CD4-positive, alpha-beta memory T cell (primary cell): ENCODE measurements around the gene DCAF15. TPM values are rescaled to one million over a fixed set of nuclear protein-coding genes. Genes with fewer than 3 reads are reported as not detected.
"Not testable (repeated sequence)": the region's sequence is repeated elsewhere in the genome, so short reads cannot be mapped to it uniquely, and the experiment has no call there.

Source experiments
- CTCF ChIA-PET: fragments of 350-600 bp; sonication (Branson Sonifier 250); formaldehyde crosslinking; loops from one replicate; lab custom pipeline; 2021; ENCODE audit warnings: inconsistent platforms; ENCODE audit not compliant: partially characterized antibody; lab: Charles Lee
- POLR2A ChIA-PET: fragments of 350-600 bp; sonication (Branson Sonifier 250); formaldehyde crosslinking; loops from one replicate; lab custom pipeline; 2021; ENCODE audit not compliant: partially characterized antibody; lab: Charles Lee
- DNase-seq, 5 donors: peaks; one replicate each; pipeline versions ENCODE4 v3.0.0 to v3.0.0-alpha.2; 2020 to 2022; ENCODE audit warnings: mixed read lengths in 1 of 5
- H3K27ac ChIP-seq: one replicate; pipeline ENCODE4 v1.7.0; 2013; ENCODE audit warnings: low read depth, low read length
- H3K27me3 ChIP-seq: 2 replicates; pipeline ENCODE4 v1.7.0; 2013; ENCODE audit warnings: mild to moderate bottlenecking, low read length, moderate library complexity; ENCODE audit not compliant: insufficient read depth
- H3K36me3 ChIP-seq: 2 replicates; pipeline ENCODE4 v1.7.0; 2013; ENCODE audit warnings: mild to moderate bottlenecking, low read length, moderate library complexity; ENCODE audit not compliant: insufficient read depth
- H3K4me1 ChIP-seq: 2 replicates; pipeline ENCODE4 v1.7.0; 2013; ENCODE audit warnings: mild to moderate bottlenecking, low read length, moderate library complexity; ENCODE audit not compliant: insufficient read depth
- H3K4me3 ChIP-seq, 2 donors: one replicate each; pipeline ENCODE4 v1.7.0; 2013; ENCODE audit warnings: low read length in 2 of 2, mild to moderate bottlenecking in 1 of 2
- H3K9me3 ChIP-seq, 2 donors: one replicate each; pipeline ENCODE4 v1.7.0; 2013; ENCODE audit warnings: low read length in 2 of 2, control low read depth in 1 of 2; ENCODE audit not compliant: control insufficient read depth in 1 of 2
- H3K27ac Mint-ChIP-seq, 7 donors: one replicate each; pipeline ENCODE4 v1.8.0; 2020 to 2021; ENCODE audit warnings: mixed read lengths in 7 of 7, mild to moderate bottlenecking in 6 of 7, inconsistent platforms in 3 of 7, moderate library complexity in 3 of 7
- H3K27me3 Mint-ChIP-seq, 2 donors: one replicate each; pipeline ENCODE4 v1.8.0; 2020 to 2021; ENCODE audit warnings: mixed read lengths in 2 of 2
- H3K36me3 Mint-ChIP-seq, 2 donors: one replicate each; pipeline ENCODE4 v1.8.0; 2020 to 2021; ENCODE audit warnings: mixed read lengths in 2 of 2, inconsistent platforms in 1 of 2, mild to moderate bottlenecking in 1 of 2
- H3K4me1 Mint-ChIP-seq, 4 donors: one replicate each; pipeline ENCODE4 v1.8.0; 2020 to 2021; ENCODE audit warnings: mixed read lengths in 4 of 4, mild to moderate bottlenecking in 1 of 4
- H3K4me3 Mint-ChIP-seq, 8 donors: one replicate each; pipeline ENCODE4 v1.8.0; 2020 to 2021; ENCODE audit warnings: mixed read lengths in 8 of 8, mild to moderate bottlenecking in 7 of 8, moderate library complexity in 6 of 8, inconsistent platforms in 3 of 8
- H3K9me3 Mint-ChIP-seq, 8 donors: one replicate each; pipeline ENCODE4 v1.8.0; 2020 to 2021; ENCODE audit warnings: mixed read lengths in 8 of 8, mild to moderate bottlenecking in 5 of 8, inconsistent platforms in 3 of 8, moderate library complexity in 1 of 8
- intact Hi-C: fragments of 100-400 bp; cut with micrococcal nuclease; formaldehyde crosslinking; loops from one replicate; pipeline ENCODE4 v1.15.1; 2023
- polyA plus RNA-seq, 2 donors: library from polyadenylated mRNA; unstranded; fragments of 300-500 nt; fragmentation: Illumina TruSeq; gene quantifications; one replicate each; pipeline ENCODE4 v1.2.3, GENCODE V29; 2021
- total RNA-seq, 2 experiments: library from RNA; stranded (reverse); gene quantifications; one replicate each; pipeline ENCODE4 v1.2.3, GENCODE V29; 2021

The DCAF15 gene
- total and polyA plus RNA-seq, 4 experiments from 2014 or later: 4.9 to 96.7 (median 50.0) TPM

DNA sequence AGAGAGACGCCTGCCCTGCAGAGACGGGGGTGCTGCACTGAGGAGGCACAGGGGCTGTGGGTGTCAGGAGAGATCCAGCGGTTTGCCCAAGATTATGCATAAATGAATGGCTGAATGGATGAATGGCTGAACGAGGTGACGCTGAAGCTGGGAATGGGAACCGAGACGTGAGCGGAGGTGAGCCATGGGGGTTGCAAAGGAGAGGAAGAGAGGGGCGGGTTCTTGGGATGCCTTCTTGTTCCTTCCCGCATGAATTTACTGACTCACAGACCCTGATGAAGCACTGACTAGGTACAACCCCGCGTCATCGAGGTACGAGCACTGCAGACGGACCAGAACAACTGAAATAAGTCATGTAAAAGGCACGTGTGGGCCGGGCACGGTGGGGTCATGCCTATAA is 16.7 kb downstream of the DCAF15 start:
- H3K4me3 Mint-ChIP-seq: peak overlapping the region in 1 of 8 donors; percentile 3
- H3K9me3 Mint-ChIP-seq: peaks cover 0 to 2% (median 0%) of the 10 kb centered on the region in 8 donors
- intact Hi-C loops: no loop called here

DNA sequence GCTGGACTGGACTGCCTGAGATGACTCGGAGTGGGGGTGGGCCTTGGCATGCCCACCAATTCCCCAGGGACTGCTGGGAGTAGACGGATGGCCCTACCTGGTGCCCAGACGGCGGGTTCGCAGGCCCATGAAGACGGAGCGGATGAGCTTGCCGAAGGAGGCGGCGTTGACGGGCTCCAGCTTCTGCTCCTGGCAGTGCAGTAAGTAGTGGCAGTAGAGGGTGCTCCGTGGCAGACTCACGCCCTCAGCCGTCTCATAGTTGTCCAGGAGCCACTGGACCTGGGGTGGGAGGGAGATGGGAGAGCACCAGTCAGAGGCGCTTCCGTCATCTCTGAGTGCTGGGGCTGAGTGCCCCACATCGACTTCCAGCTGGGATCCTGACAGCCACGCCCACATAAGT is 17.6 kb downstream of the DCAF15 start:
- H3K9me3 Mint-ChIP-seq: peaks cover 0 to 2% (median 0%) of the 10 kb centered on the region in 8 donors
- DNase-seq: no peak
- Histone ChIP-seq H3K27ac (no peak overlapping the region), H3K4me1 (peaks cover 7% of the 10 kb centered on the region), H3K4me3 (no peak overlapping the region), H3K9me3 (no peaks in the 10 kb centered on the region), H3K27me3 (no peaks in the 10 kb centered on the region), H3K36me3 (peaks cover 8% of the 10 kb centered on the region)
- H3K27me3 Mint-ChIP-seq: no peaks in the 10 kb centered on the region
- peaks cover 6 to 9% (median 8%) of the 10 kb centered on the region in 4 donors for H3K4me1 Mint-ChIP-seq
- ChIA-PET CTCF (no interaction called here), POLR2A (interaction anchor here (0.7 to 1.4 kb wide), 4 partner anchors 8 to 62 kb away, joined by 3 to 5 read pairs (median 4); partner anchors contain the start of genes DCAF15, IL27RA and RFX1)
- H3K4me3 Mint-ChIP-seq: no peak overlapping the region
- no peak overlapping the region for H3K27ac Mint-ChIP-seq
- intact Hi-C loops: no loop called here
- H3K36me3 Mint-ChIP-seq: peaks cover 13 to 38% of the 10 kb centered on the region in 2 donors

More for the DNA sequence above, 16.7 kb downstream of the DCAF15 start:
- peaks cover 12 to 41% of the 10 kb centered on the region in 2 donors for H3K36me3 Mint-ChIP-seq
- Histone ChIP-seq H3K27ac (no peak overlapping the region), H3K9me3 (no peaks in the 10 kb centered on the region), H3K4me1 (peaks cover 3% of the 10 kb centered on the region), H3K4me3 (no peak overlapping the region), H3K27me3 (no peaks in the 10 kb centered on the region), H3K36me3 (peaks cover 8% of the 10 kb centered on the region)
- ChIA-PET POLR2A (interaction anchor here (1.2 kb wide), 1 partner anchor 17 kb away, joined by 3 read pairs; the partner anchor contains the start of gene DCAF15), CTCF (no interaction called here)
- no peak for DNase-seq
- peak overlapping the region in 1 of 7 donors; percentile 50 for H3K27ac Mint-ChIP-seq
- H3K4me1 Mint-ChIP-seq: peaks cover 1 to 3% (median 2%) of the 10 kb centered on the region in 4 donors
- no peaks in the 10 kb centered on the region for H3K27me3 Mint-ChIP-seq

DNA sequence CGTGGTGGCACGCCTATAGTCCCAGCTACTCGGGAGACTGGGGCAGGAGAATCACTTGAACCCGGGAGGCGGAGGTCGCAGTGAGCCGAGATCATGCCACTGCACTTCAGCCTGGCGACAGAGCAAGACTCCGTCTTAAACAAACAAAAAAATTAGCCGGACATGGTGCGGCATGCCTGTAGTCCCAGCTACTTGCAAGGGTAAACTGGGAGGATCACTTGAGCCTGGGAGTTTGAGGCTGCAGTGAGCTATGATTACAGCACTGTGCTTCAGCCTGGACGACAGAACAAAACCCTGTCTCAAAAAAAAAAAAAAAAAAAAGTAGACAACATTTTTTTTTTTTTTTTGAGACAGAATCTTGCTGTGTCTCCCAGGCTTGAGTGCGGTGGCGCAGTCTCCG is 19.6 kb downstream of the DCAF15 start:
- ChIA-PET POLR2A (interaction anchor here (1.2 kb wide), 1 partner anchor 60 kb away, joined by 3 read pairs; the partner anchor contains the start of gene IL27RA), CTCF (interaction anchor here (0.7 to 1.3 kb wide), 2 partner anchors 76 to 566 kb away, joined by 3 to 4 read pairs; no protein-coding TSS in a partner anchor)
- H3K27me3 ChIP-seq, H3K27me3 Mint-ChIP-seq, H3K9me3 ChIP-seq, H3K36me3 ChIP-seq, H3K4me1 ChIP-seq, H3K4me3 Mint-ChIP-seq, H3K27ac Mint-ChIP-seq, intact Hi-C loops, H3K9me3 Mint-ChIP-seq, H3K27ac ChIP-seq, DNase-seq, H3K4me3 ChIP-seq: not testable (repeated sequence)
- Mint-ChIP-seq H3K4me1 (peaks cover 6 to 20% (median 12%) of the 10 kb centered on the region in 4 donors), H3K36me3 (peaks cover 15 to 47% of the 10 kb centered on the region in 2 donors)

DNA sequence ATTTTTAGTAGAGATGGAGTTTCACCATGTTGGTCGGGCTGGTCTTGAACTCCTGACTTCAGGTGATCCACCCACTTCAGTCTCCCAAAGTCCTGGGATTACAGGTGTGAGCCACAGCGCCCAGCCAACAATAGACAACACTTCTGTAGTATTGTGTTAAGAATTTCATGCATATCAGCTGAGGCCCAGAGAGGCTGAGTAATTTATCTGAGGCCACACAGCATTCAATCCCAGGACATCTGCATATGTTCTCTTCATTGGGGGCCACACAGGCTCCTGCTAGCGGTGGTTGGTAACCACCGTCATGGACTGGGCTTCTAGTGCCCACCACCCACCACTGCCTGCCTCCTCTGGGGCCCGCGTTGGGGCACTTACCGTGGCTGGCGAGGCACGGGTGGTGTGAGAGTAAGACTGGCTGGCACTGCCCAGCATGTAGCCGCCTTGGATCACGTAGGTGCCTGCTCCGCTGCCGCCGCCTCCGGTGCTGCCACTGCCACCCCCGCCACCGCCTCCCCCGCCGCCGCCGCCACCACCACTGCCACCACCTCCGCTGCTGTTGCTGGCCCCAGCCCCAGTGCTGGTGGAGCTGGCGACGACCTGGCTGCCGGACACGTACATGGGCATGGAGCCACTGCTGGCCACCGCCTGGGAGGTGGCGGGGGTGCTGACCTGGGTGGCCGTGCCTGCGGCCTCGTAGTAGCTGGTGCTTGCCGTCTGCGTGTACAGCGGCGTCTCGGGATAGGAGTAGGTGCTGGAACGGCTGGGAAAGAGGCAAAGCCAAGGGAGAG is 20.3 kb downstream of the DCAF15 start:
- intact Hi-C loops: no loop called here
- Mint-ChIP-seq H3K27me3 (no peaks in the 10 kb centered on the region), H3K27ac (peak overlapping the region in 1 of 7 donors; percentile 48), H3K36me3 (peaks cover 15 to 47% of the 10 kb centered on the region in 2 donors), H3K9me3 (peaks cover 0 to 3% (median 0%) of the 10 kb centered on the region in 8 donors), H3K4me1 (peaks cover 6 to 20% (median 12%) of the 10 kb centered on the region in 4 donors), H3K4me3 (no peak overlapping the region)
- ChIA-PET POLR2A (interaction anchor here (1.1 kb wide), 1 partner anchor 30 kb away, joined by 4 read pairs; no protein-coding TSS in a partner anchor), CTCF (interaction anchor here (0.5 to 0.7 kb wide), 2 partner anchors 75 to 565 kb away, joined by 3 to 4 read pairs; no protein-coding TSS in a partner anchor)
- Histone ChIP-seq H3K4me1 (peaks cover 7% of the 10 kb centered on the region), H3K4me3 (no peak overlapping the region), H3K27ac (no peak overlapping the region), H3K36me3 (peaks cover 4% of the 10 kb centered on the region), H3K9me3 (no peaks in the 10 kb centered on the region), H3K27me3 (no peaks in the 10 kb centered on the region)
- no peak for DNase-seq

DNA sequence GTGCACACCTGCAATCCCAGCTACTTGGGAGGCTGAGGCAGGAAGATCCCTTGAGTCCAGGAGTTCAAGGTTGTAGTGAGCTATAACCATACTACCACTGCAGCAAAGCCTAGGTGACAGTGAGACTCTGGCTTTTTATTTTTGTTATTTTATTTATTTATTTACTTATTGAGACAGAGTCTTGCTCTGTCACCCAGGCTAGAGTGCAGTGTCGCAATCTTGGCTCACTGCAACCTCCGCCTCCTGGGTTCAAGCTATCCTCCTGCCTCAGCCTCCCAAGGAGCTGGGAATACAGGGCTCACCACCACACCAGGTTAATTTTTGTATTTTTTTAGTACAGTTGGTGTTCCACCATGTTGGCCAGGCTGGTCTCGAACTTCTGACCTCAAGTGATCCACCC is 21.2 kb downstream of the DCAF15 start:
- H3K36me3 Mint-ChIP-seq: peaks cover 15 to 47% of the 10 kb centered on the region in 2 donors
- H3K4me1 Mint-ChIP-seq: peaks cover 6 to 24% (median 14%) of the 10 kb centered on the region in 4 donors
- H3K27ac Mint-ChIP-seq: peak overlapping the region in 1 of 7 donors; percentile 83
- POLR2A ChIA-PET: interaction anchor here (1.1 kb wide), 1 partner anchor 29 kb away, joined by 4 read pairs; no protein-coding TSS in a partner anchor
- intact Hi-C loops, H3K27me3 Mint-ChIP-seq, H3K27ac ChIP-seq, H3K9me3 ChIP-seq, H3K4me3 ChIP-seq, H3K27me3 ChIP-seq, DNase-seq, H3K4me3 Mint-ChIP-seq, H3K9me3 Mint-ChIP-seq, H3K4me1 ChIP-seq, H3K36me3 ChIP-seq: not testable (repeated sequence)
- CTCF ChIA-PET: interaction anchor here (1.1 kb wide), 1 partner anchor 76 kb away, joined by 3 read pairs; no protein-coding TSS in a partner anchor

DNA sequence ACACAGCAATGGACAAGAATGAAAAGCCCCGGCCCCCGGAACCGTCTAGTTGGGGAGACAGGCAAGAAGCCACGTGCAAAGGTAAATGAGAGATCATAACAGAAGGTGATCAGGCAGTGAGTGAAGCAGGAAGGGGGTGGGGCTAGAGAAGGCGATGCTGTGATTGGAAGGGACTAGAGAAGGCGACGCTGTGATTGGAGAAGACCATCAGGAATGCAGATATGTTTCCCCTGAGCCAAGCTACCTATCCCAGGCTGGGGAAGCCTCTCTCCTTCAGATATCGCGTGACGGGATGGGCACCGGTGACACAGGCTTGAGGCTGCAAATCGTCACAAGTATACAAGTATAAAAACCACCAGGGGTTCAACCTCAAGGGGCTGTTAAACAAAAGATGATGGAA is 21.8 kb downstream of the DCAF15 start:
- H3K4me3 ChIP-seq: no peak overlapping the region
- peaks cover 7% of the 10 kb centered on the region for H3K4me1 ChIP-seq
- peak overlapping the region in 3 of 8 donors; percentile 0 to 24 (median 11) for H3K4me3 Mint-ChIP-seq
- peaks cover 0 to 3% (median 0%) of the 10 kb centered on the region in 8 donors for H3K9me3 Mint-ChIP-seq
- H3K27me3 Mint-ChIP-seq: no peaks in the 10 kb centered on the region
- peaks cover 12 to 42% of the 10 kb centered on the region in 2 donors for H3K36me3 Mint-ChIP-seq
- no peak overlapping the region for H3K27ac ChIP-seq
- POLR2A ChIA-PET: no interaction called here
- H3K27ac Mint-ChIP-seq: peak overlapping the region in 5 of 7 donors; percentile 9 to 88 (median 62)
- H3K36me3 ChIP-seq: no peaks in the 10 kb centered on the region
- H3K9me3 ChIP-seq: no peaks in the 10 kb centered on the region
- CTCF ChIA-PET: interaction anchor here (1.1 kb wide), 1 partner anchor 76 kb away, joined by 3 read pairs; no protein-coding TSS in a partner anchor
- intact Hi-C loops: loop anchor here (1.0 kb wide), 1 partner anchor 12 kb away; no protein-coding TSS in a partner anchor
- peaks cover 6 to 24% (median 14%) of the 10 kb centered on the region in 4 donors for H3K4me1 Mint-ChIP-seq
- DNase-seq: peak in 4 of 5 donors; percentile 25 to 43 (median 33)
- H3K27me3 ChIP-seq: no peaks in the 10 kb centered on the region

DNA sequence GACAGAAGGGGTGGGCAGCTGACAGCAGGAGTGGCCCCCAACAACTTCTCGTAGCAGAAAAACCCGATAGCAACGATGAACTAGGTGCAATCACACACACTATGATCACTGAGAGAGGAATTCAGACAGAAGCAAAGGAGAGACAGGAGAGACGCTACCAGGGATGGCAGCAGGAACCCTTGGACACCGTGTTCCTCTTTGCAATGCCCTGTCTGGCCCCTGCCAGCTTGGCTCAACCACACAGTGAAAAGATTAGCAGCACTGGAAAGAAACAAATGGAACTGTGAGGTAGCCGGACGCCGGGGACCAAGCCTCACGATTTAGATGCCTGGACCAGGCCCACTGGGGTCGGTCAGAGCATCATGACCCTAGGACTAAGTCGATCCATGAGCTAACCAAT is 23.6 kb downstream of the DCAF15 start:
- peaks cover 6 to 27% (median 16%) of the 10 kb centered on the region in 4 donors for H3K4me1 Mint-ChIP-seq
- no peak overlapping the region for H3K4me3 Mint-ChIP-seq
- no peaks in the 10 kb centered on the region for H3K9me3 ChIP-seq
- H3K27ac Mint-ChIP-seq: peak overlapping the region in 5 of 7 donors; percentile 4 to 74 (median 53)
- ChIA-PET POLR2A (interaction anchor here (1.2 to 4.1 kb wide), 2 partner anchors 10 to 30 kb away, joined by 3 to 22 read pairs; partner anchors contain the start of gene RFX1), CTCF (no interaction called here)
- no peak overlapping the region for H3K27ac ChIP-seq
- DNase-seq: no peak
- peaks cover 10 to 34% of the 10 kb centered on the region in 2 donors for H3K36me3 Mint-ChIP-seq
- no peak overlapping the region for H3K4me3 ChIP-seq
- intact Hi-C loops: no loop called here
- H3K4me1 ChIP-seq: peaks cover 7% of the 10 kb centered on the region
- H3K27me3 Mint-ChIP-seq: no peaks in the 10 kb centered on the region
- no peaks in the 10 kb centered on the region for H3K36me3 ChIP-seq
- no peaks in the 10 kb centered on the region for H3K27me3 ChIP-seq
- H3K9me3 Mint-ChIP-seq: peaks cover 0 to 3% (median 0%) of the 10 kb centered on the region in 8 donors
